Measurements from ENCODE around the gene FBXO31. TPM values are rescaled to one million over a fixed set of nuclear protein-coding genes. Genes with fewer than 3 reads are reported as not detected.

The FBXO31 gene
- polyA plus RNA-seq, 1 donor from 2014 or later: 20.6 TPM

DNA sequence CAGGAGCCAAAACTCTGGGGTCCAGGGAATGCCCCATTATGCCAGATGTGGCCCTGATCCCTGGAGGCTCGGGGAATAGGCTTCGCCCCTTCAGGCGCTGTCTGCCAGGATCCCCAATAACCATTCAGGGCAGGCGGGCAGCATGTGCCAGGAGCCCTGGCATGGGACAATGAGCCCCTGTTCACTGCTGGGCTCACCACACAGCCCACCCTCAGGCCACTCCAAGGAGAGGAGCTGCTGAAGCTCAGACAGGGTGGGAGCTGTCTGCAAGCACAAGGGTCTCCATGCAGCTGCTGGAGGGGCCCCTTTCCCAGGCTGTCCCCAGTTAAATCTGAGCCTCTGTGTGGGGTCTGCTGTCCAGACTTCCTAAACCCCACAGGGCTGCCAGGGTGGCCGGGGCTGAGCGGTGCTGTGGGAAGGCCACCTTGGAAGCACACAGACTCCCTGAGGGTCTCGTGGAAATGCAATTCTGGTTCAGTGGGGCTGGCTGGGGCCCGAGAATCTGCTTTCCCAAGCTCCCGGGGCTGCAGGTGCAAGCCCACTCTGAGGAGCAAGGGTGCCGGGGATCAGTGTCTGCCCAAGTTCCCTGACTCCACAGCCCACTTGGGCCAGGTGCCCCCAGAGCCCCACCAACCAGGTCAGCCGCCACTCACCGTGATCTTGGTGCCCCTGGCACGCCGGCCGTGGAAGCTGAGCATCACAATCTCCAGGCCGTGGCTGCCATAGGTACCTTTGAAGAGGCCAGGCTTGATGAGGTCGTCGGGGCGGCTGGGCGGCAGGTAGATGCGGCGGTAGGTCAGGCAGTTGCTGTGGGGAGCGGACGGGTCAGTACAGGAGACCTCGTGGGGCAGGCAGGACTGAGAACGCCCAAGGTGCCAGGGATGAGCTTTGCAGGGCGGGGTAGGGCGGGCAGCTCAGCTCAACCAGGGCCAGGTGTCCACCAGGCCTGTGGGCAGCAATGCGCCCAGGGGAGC is 48.6 kb downstream of the FBXO31 start:
- Histone ChIP-seq H3K36me3 (ENCODE audit: insufficient read depth, low read length) (no peaks in the 10 kb centered on the region), H2AFZ (ENCODE audit: low read depth, low read length) (no peak overlapping the region), H3K9me3 (ENCODE audit: low read length) (no peaks in the 10 kb centered on the region), H3K9ac (ENCODE audit: low read length) (no peak overlapping the region), H3K4me2 (ENCODE audit: low read length) (no peak overlapping the region), H3K27me3 (ENCODE audit: insufficient read depth, low read depth, low read length) (no peaks in the 10 kb centered on the region), H3K27ac (ENCODE audit: low read length) (no peak overlapping the region), H3F3A (ENCODE audit: insufficient read depth, low read length, poor library complexity, severe bottlenecking) (no peaks in the 10 kb centered on the region), H4K20me1 (ENCODE audit: insufficient read depth) (no peaks in the 10 kb centered on the region), H3K9me2 (ENCODE audit: insufficient read depth, low read length) (no peaks in the 10 kb centered on the region), H3K79me2 (replicated peaks; ENCODE audit: insufficient read depth, low read length) (no peaks in the 10 kb centered on the region), H3K4me3 (ENCODE audit: low read length) (no peak overlapping the region)
- TF ChIP-seq, protein P1, sequence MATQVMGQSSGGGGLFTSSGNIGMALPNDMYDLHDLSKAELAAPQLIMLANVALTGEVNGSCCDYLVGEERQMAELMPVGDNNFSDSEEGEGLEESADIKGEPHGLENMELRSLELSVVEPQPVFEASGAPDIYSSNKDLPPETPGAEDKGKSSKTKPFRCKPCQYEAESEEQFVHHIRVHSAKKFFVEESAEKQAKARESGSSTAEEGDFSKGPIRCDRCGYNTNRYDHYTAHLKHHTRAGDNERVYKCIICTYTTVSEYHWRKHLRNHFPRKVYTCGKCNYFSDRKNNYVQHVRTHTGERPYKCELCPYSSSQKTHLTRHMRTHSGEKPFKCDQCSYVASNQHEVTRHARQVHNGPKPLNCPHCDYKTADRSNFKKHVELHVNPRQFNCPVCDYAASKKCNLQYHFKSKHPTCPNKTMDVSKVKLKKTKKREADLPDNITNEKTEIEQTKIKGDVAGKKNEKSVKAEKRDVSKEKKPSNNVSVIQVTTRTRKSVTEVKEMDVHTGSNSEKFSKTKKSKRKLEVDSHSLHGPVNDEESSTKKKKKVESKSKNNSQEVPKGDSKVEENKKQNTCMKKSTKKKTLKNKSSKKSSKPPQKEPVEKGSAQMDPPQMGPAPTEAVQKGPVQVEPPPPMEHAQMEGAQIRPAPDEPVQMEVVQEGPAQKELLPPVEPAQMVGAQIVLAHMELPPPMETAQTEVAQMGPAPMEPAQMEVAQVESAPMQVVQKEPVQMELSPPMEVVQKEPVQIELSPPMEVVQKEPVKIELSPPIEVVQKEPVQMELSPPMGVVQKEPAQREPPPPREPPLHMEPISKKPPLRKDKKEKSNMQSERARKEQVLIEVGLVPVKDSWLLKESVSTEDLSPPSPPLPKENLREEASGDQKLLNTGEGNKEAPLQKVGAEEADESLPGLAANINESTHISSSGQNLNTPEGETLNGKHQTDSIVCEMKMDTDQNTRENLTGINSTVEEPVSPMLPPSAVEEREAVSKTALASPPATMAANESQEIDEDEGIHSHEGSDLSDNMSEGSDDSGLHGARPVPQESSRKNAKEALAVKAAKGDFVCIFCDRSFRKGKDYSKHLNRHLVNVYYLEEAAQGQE (IDR thresholded peaks at IDR 0.05; ENCODE audit: borderline replicate concordance): no peak
- TF ChIP-seq EZH2 (IDR thresholded peaks at IDR 0.05; ENCODE audit: borderline replicate concordance, insufficient read depth, low read length, poor library complexity, severe bottlenecking): no peak
- no peak for TF ChIP-seq EP300 (conservative IDR thresholded peaks at IDR 0.05; ENCODE audit: poor library complexity, severe bottlenecking)
- no peak for TF ChIP-seq SMC3 (conservative IDR thresholded peaks at IDR 0.05; ENCODE audit: poor library complexity)
- TF ChIP-seq TAF1 (IDR thresholded peaks at IDR 0.05; ENCODE audit: low read depth): no peak
- TF ChIP-seq, protein P2, sequence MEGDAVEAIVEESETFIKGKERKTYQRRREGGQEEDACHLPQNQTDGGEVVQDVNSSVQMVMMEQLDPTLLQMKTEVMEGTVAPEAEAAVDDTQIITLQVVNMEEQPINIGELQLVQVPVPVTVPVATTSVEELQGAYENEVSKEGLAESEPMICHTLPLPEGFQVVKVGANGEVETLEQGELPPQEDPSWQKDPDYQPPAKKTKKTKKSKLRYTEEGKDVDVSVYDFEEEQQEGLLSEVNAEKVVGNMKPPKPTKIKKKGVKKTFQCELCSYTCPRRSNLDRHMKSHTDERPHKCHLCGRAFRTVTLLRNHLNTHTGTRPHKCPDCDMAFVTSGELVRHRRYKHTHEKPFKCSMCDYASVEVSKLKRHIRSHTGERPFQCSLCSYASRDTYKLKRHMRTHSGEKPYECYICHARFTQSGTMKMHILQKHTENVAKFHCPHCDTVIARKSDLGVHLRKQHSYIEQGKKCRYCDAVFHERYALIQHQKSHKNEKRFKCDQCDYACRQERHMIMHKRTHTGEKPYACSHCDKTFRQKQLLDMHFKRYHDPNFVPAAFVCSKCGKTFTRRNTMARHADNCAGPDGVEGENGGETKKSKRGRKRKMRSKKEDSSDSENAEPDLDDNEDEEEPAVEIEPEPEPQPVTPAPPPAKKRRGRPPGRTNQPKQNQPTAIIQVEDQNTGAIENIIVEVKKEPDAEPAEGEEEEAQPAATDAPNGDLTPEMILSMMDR (IDR thresholded peaks at IDR 0.05; ENCODE audit: poor library complexity, severe bottlenecking): no peak
- no peak for TF ChIP-seq RAD21 (conservative IDR thresholded peaks at IDR 0.05)
- TF ChIP-seq POLR2AphosphoS5 (IDR thresholded peaks at IDR 0.05): no peak
- TF ChIP-seq MXI1 (conservative IDR thresholded peaks at IDR 0.05; ENCODE audit: poor library complexity, severe bottlenecking): no peak

DNA sequence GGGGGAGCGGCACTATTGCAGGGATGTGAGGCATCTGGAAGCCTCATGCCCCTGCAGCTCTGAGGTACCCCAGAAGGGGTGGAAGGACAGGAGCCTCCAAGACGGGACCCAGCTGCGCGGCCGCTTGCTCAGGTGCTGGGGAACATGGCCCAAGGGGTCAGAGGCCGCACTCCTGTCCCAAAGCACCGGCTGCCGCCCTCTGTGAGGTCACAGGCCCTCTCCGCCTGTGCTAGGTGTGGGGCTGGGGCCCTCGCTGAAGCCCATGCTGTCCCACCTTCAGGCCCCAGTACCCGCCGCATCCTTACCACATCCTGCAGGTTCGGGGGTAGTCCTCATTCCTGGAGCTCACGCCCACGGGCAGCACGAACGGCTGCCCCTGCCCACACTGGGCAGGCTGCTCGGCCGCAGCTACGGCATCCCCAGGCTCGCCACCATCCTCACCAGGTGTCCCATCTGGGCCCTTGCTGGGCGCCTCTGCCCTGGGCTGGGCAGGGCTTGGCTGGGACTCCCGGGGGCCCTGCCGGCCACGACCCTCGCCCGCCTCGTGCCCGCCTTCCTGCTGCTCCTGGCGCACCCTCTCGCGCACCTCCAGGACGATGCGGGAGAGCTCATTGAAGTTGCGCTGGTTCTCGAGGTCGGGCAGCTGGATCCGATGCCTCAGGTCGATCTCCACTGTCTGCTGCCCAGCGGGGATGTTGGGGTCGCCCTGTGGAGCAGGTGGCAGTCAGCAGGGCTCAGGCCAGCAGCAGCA is 49.8 kb downstream of the FBXO31 start:
- H3K36me3 ChIP-seq (ENCODE audit: insufficient read depth, low read length): no peaks in the 10 kb centered on the region

More for the DNA sequence above, 49.8 kb downstream of the FBXO31 start:
- no peaks in the 10 kb centered on the region for H3F3A ChIP-seq (ENCODE audit: insufficient read depth, low read length, poor library complexity, severe bottlenecking)
- H3K4me2 ChIP-seq (ENCODE audit: low read length): no peak overlapping the region
- no peak overlapping the region for H3K4me3 ChIP-seq (ENCODE audit: low read length)
- H3K27me3 ChIP-seq (ENCODE audit: insufficient read depth, low read depth, low read length): no peaks in the 10 kb centered on the region
- no peak overlapping the region for H3K9ac ChIP-seq (ENCODE audit: low read length)
- H3K9me3 ChIP-seq (ENCODE audit: low read length): no peaks in the 10 kb centered on the region
- no peak for TF ChIP-seq EZH2 (IDR thresholded peaks at IDR 0.05; ENCODE audit: borderline replicate concordance, insufficient read depth, low read length, poor library complexity, severe bottlenecking)
- TF ChIP-seq, protein P2 (IDR thresholded peaks at IDR 0.05; ENCODE audit: poor library complexity, severe bottlenecking): no peak
- no peak for TF ChIP-seq RAD21 (conservative IDR thresholded peaks at IDR 0.05)
- no peak for TF ChIP-seq SMC3 (conservative IDR thresholded peaks at IDR 0.05; ENCODE audit: poor library complexity)
- no peak for TF ChIP-seq EP300 (conservative IDR thresholded peaks at IDR 0.05; ENCODE audit: poor library complexity, severe bottlenecking)
- TF ChIP-seq, protein P1 (IDR thresholded peaks at IDR 0.05; ENCODE audit: borderline replicate concordance): no peak
- TF ChIP-seq TAF1 (IDR thresholded peaks at IDR 0.05; ENCODE audit: low read depth): no peak
- no peak for TF ChIP-seq POLR2AphosphoS5 (IDR thresholded peaks at IDR 0.05)
- no peak for TF ChIP-seq MXI1 (conservative IDR thresholded peaks at IDR 0.05; ENCODE audit: poor library complexity, severe bottlenecking)
- no peaks in the 10 kb centered on the region for H4K20me1 ChIP-seq (ENCODE audit: insufficient read depth)
- no peak overlapping the region for H3K27ac ChIP-seq (ENCODE audit: low read length)
- no peaks in the 10 kb centered on the region for H3K79me2 ChIP-seq (replicated peaks; ENCODE audit: insufficient read depth, low read length)
- H2AFZ ChIP-seq (ENCODE audit: low read depth, low read length): no peak overlapping the region
- no peaks in the 10 kb centered on the region for H3K9me2 ChIP-seq (ENCODE audit: insufficient read depth, low read length)
